Ishikawa (cell line): Measurements from ENCODE around the gene MXRA8.

Experiments used
- CREB1 ChIP-seq: IDR thresholded peaks from 2 replicates; pipeline ENCODE4 v1.6.1; 2012; ENCODE audit warnings: low read depth
- EGR1 ChIP-seq: IDR thresholded peaks from 2 replicates; pipeline ENCODE4 v1.6.1; 2012
- EP300 ChIP-seq: IDR thresholded peaks from 2 replicates; pipeline ENCODE4 v1.6.1; 2012; ENCODE audit warnings: borderline replicate concordance
- MAX ChIP-seq: IDR thresholded peaks from 2 replicates; pipeline ENCODE4 v1.6.1; 2012
- NFIC ChIP-seq: IDR thresholded peaks from 2 replicates; pipeline ENCODE4 v1.6.1; 2012
- RAD21 ChIP-seq: IDR thresholded peaks from 2 replicates; pipeline ENCODE4 v1.6.1; 2012; ENCODE audit warnings: low read depth
- REST ChIP-seq: IDR thresholded peaks from 2 replicates; pipeline ENCODE4 v1.6.1; 2012; ENCODE audit warnings: low read depth, mild to moderate bottlenecking
- TEAD4 ChIP-seq: IDR thresholded peaks from 2 replicates; pipeline ENCODE4 v1.6.1; 2012
- USF1 ChIP-seq: IDR thresholded peaks from 2 replicates; pipeline ENCODE4 v1.6.1; 2012
- YY1 ChIP-seq: IDR thresholded peaks from 2 replicates; pipeline ENCODE4 v1.6.1; 2012; ENCODE audit warnings: low read depth

GRCh38 chr1:1403653-1404052 is 45.3 kb upstream of the MXRA8 start:
- TF ChIP-seq REST (no peak), YY1 (no peak), USF1 (no peak), MAX (no peak), EGR1 (no peak), TEAD4 (no peak), RAD21 (no peak), EP300 (no peak), NFIC (no peak), CREB1 (no peak)
